ENCODE data around the gene HDAC9.

HDAC9 gene

DNA sequence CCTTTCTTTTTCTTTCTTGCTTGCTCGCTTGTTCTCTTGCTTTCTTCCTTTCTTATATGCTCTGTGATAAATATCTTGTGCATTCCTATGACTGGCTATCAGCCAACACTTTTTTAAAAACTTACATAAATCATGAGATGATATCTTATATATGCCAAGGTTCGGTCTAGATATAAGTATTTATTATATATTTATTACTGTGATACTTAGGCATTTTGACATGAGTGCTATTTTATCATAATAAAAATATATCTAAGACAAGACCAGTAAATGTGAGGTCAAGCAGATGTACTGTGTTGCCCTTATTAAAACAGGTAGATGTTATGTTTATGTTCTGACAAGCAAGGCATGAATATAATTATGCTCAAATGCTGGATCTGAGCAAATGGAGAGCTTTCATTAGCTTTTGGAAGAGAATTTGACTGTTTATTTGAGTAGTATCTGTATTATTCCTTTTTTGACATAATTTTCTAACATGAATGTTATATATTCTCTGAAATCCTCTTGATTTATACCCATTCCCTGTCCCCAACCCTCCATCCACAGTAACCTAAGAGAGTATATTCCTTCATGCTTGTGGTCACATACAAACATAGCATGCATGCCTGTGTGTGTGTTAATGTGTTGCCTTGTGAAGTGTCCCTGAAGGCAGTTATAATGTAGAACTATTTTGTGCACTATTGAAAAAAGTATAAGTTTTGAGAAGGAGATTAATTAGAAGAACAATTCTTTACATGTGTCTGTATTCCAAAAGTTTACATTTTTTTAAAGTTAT lies 158.0 kb downstream of the HDAC9 start:
- TF ChIP-seq TCF4 (CRISPR knock-in tag; IDR thresholded peaks at IDR 0.05; ENCODE audit: borderline replicate concordance) (no peak), GLIS3 (CRISPR knock-in tag; IDR thresholded peaks at IDR 0.05) (no peak), ZFP30 (CRISPR knock-in tag; IDR thresholded peaks at IDR 0.05) (no peak), ZNF70 (CRISPR knock-in tag; IDR thresholded peaks at IDR 0.05) (no peak), ESRRG (CRISPR knock-in tag; IDR thresholded peaks at IDR 0.05) (0 out of 2 replicates have a peak, but pooled peaks have one; percentile 55), RARB (CRISPR knock-in tag; IDR thresholded peaks at IDR 0.05) (peak; percentile 93), POU6F1 (CRISPR knock-in tag; IDR thresholded peaks at IDR 0.05; ENCODE audit: borderline replicate concordance, low read depth) (peak; percentile 71; the same call in 1 of the 2 replicates), TSHZ2 (CRISPR knock-in tag; IDR thresholded peaks at IDR 0.05) (no peak), TOX (CRISPR knock-in tag; IDR thresholded peaks at IDR 0.05; ENCODE audit: borderline replicate concordance) (peak; percentile 96), CSDC2 (CRISPR knock-in tag; IDR thresholded peaks at IDR 0.05) (no peak), ZFP3 (CRISPR knock-in tag; IDR thresholded peaks at IDR 0.05) (no peak), PATZ1 (CRISPR knock-in tag; IDR thresholded peaks at IDR 0.05; ENCODE audit: borderline replicate concordance) (no peak; the same call in 1 of the 2 replicates), ZNF565 (CRISPR knock-in tag; conservative IDR thresholded peaks at IDR 0.05; ENCODE audit: low read depth) (no peak), OSR1 (CRISPR knock-in tag; IDR thresholded peaks at IDR 0.05) (no peak), ARNTL (CRISPR knock-in tag; IDR thresholded peaks at IDR 0.05; ENCODE audit: borderline replicate concordance, low read depth) (no peak), SNAI2 (CRISPR knock-in tag; IDR thresholded peaks at IDR 0.05) (no peak), BACH2 (CRISPR knock-in tag; IDR thresholded peaks at IDR 0.05; ENCODE audit: borderline replicate concordance) (no peak), ISL1 (CRISPR knock-in tag; IDR thresholded peaks at IDR 0.05) (peak; percentile 98), ZC3H10 (CRISPR knock-in tag; IDR thresholded peaks at IDR 0.05) (no peak), ZNF8 (CRISPR knock-in tag; IDR thresholded peaks at IDR 0.05) (no peak), PPARA (CRISPR knock-in tag; IDR thresholded peaks at IDR 0.05; ENCODE audit: borderline replicate concordance) (no peak)
- TF ChIP-seq, protein P1, sequence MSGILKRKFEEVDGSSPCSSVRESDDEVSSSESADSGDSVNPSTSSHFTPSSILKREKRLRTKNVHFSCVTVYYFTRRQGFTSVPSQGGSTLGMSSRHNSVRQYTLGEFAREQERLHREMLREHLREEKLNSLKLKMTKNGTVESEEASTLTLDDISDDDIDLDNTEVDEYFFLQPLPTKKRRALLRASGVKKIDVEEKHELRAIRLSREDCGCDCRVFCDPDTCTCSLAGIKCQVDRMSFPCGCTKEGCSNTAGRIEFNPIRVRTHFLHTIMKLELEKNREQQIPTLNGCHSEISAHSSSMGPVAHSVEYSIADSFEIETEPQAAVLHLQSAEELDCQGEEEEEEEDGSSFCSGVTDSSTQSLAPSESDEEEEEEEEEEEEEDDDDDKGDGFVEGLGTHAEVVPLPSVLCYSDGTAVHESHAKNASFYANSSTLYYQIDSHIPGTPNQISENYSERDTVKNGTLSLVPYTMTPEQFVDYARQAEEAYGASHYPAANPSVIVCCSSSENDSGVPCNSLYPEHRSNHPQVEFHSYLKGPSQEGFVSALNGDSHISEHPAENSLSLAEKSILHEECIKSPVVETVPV (CRISPR knock-in tag; IDR thresholded peaks at IDR 0.05): peak; percentile 49; the same call in 1 of the 2 replicates
- TF ChIP-seq, protein P2, sequence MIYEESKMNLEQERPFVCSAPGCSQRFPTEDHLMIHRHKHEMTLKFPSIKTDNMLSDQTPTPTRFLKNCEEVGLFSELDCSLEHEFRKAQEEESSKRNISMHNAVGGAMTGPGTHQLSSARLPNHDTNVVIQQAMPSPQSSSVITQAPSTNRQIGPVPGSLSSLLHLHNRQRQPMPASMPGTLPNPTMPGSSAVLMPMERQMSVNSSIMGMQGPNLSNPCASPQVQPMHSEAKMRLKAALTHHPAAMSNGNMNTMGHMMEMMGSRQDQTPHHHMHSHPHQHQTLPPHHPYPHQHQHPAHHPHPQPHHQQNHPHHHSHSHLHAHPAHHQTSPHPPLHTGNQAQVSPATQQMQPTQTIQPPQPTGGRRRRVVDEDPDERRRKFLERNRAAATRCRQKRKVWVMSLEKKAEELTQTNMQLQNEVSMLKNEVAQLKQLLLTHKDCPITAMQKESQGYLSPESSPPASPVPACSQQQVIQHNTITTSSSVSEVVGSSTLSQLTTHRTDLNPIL (CRISPR knock-in tag; IDR thresholded peaks at IDR 0.05; ENCODE audit: low read depth): no peak

GRCh38 chr7:18654709-18655108 lies 159.2 kb downstream of the HDAC9 start:
- no peak for ATAC-seq
- TF ChIP-seq TCF4 (CRISPR knock-in tag; IDR thresholded peaks at IDR 0.05; ENCODE audit: borderline replicate concordance): no peak
- TF ChIP-seq ZNF565 (CRISPR knock-in tag; conservative IDR thresholded peaks at IDR 0.05; ENCODE audit: low read depth): no peak
- TF ChIP-seq SNAI2 (CRISPR knock-in tag; IDR thresholded peaks at IDR 0.05): no peak
- no peak for TF ChIP-seq ISL1 (CRISPR knock-in tag; IDR thresholded peaks at IDR 0.05)
- TF ChIP-seq ZFP3 (CRISPR knock-in tag; IDR thresholded peaks at IDR 0.05): no peak
- TF ChIP-seq BACH2 (CRISPR knock-in tag; IDR thresholded peaks at IDR 0.05; ENCODE audit: borderline replicate concordance): no peak
- no peak for TF ChIP-seq ZNF8 (CRISPR knock-in tag; IDR thresholded peaks at IDR 0.05)

More for the DNA sequence above, 158.0 kb downstream of the HDAC9 start:
- ATAC-seq: peak; percentile 68

All from SK-N-SH treated with all-trans-retinoic acid at 6 μM for 48 hours (cell line).